T-helper 17 cell (primary cell): ENCODE data around the gene CDK5R2. TPM values are rescaled to one million over a fixed set of nuclear protein-coding genes. Genes with fewer than 3 reads are reported as not detected.

ENCODE experiments used
- ATAC-seq: fragments of 150-1000 bp; cut with Tn5 transposase; 2 replicates; pipeline ENCODE4 v1.10.0; 2021; ENCODE audit warnings: mild to moderate bottlenecking, moderate library complexity
- DNase-seq, 3 donors: peaks; one replicate each; pipeline versions ENCODE4 v3.0.0 to v3.0.0-alpha.2; 2020 to 2021
- H3K9me3 ChIP-seq: one replicate; pipeline ENCODE4 v1.7.0; 2013; ENCODE audit warnings: low read length, mild to moderate bottlenecking; ENCODE audit not compliant: control insufficient read depth, poor library complexity, severe bottlenecking
- H3K27ac Mint-ChIP-seq: one replicate; pipeline ENCODE4 v1.8.0; 2022; ENCODE audit warnings: mild to moderate bottlenecking, moderate library complexity, mixed read lengths
- H3K27me3 Mint-ChIP-seq: one replicate; pipeline ENCODE4 v1.8.0; 2022; ENCODE audit warnings: mixed read lengths
- H3K36me3 Mint-ChIP-seq: one replicate; pipeline ENCODE4 v1.8.0; 2022; ENCODE audit warnings: low read depth, mixed read lengths
- H3K4me1 Mint-ChIP-seq: one replicate; pipeline ENCODE4 v1.8.0; 2022; ENCODE audit warnings: mild to moderate bottlenecking, mixed read lengths
- H3K4me3 Mint-ChIP-seq: one replicate; pipeline ENCODE4 v1.8.0; 2022; ENCODE audit warnings: mild to moderate bottlenecking, moderate library complexity, mixed read lengths
- total RNA-seq, 4 donors: library from RNA in 2 of 4; stranded (reverse) in 2 of 4; gene quantifications; one replicate each; pipeline ENCODE4 v1.2.3 and lab custom pipeline; 2022 to 2026

Gene CDK5R2
- total RNA-seq, 2 donors from 2014 or later, result not detected

DNA sequence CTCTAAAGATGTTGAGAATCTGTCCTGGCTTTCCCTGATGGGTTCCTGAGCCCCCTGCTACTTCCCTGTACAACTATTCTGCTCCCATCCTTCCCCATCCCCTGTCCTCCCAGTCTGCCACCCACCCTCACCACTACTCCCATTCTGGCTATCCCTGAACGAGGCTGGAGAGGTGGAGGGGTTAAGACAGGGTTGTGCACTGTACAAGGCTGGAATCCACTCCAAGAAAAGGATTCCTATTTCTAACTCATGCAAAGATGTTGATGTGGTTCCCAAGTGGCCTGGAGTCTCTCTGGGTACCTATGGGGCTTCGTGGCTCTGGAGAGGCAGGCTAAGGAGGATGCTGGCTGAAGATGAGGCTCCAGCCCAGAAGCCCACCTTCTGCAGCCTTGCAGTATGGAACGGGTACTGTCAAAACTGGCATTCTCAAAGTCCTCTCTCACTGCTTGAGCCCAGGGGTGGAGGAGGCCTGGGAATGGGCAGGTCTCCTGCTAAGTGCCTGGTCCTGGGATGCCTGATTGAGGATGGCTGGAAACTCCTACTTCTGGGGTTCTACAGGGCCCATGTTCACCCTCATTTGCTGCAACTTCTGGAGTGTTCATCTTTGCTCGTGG, 26.8 kb downstream of the CDK5R2 start:
- DNase-seq (no peak), ATAC-seq (no peak)
- Mint-ChIP-seq H3K27me3 (peaks cover 84% of the 10 kb centered on the region), H3K4me1 (peaks cover 23% of the 10 kb centered on the region), H3K36me3 (peaks cover 9% of the 10 kb centered on the region), H3K27ac (no peak overlapping the region), H3K4me3 (peak overlapping the region; percentile 79)
- H3K9me3 ChIP-seq, result no peaks in the 10 kb centered on the region

DNA sequence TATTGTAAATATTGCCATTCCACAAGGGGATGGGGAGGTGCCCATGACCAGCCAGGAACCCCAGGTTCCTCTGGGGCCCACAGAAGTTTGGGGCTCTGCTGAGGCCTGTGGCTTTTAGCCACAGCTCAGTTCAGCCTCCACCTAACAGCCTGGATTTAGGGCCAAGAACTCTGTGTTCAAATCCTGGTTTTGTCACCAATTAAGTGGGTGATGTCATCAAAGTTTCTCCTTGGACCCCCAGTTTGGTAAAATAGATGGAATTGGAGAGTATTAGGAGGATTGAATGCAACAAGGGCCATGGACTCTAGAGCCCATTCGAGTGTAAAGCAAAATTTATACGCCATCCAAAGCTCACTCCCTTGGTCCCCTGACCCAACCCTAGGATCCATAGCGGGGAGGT, 28.7 kb downstream of the CDK5R2 start:
- ATAC-seq (no peak), DNase-seq (no peak)
- peaks cover 13% of the 10 kb centered on the region for H3K4me1 Mint-ChIP-seq
- no peak overlapping the region for H3K4me3 Mint-ChIP-seq
- peaks cover 86% of the 10 kb centered on the region for H3K27me3 Mint-ChIP-seq
- no peak overlapping the region for H3K27ac Mint-ChIP-seq
- no peaks in the 10 kb centered on the region for H3K9me3 ChIP-seq
- peaks cover 8% of the 10 kb centered on the region for H3K36me3 Mint-ChIP-seq

DNA sequence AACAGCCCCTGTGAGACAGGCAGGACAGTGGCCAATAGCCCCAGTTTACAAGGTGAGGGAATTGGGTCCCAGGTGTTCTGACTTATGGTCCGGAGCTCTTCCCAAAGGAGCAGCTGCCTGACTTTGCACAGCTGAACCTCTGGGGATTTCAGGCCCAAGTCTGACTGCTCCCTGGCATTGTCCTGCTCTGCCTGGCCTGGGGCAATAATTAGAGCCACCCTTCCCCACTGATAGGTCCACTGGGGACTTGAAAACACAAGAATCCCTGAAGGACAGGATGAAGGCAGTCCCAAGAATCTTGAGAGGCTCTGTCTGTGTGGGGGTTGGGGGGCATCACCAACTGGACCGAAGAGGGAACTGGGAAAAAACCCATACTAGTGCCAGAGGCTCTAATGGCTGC, 29.2 kb downstream of the CDK5R2 start:
- no peak for ATAC-seq
- peaks cover 82% of the 10 kb centered on the region for H3K27me3 Mint-ChIP-seq
- no peaks in the 10 kb centered on the region for H3K9me3 ChIP-seq
- H3K4me1 Mint-ChIP-seq, result peaks cover 10% of the 10 kb centered on the region
- H3K27ac Mint-ChIP-seq, result no peak overlapping the region
- DNase-seq, result no peak
- H3K36me3 Mint-ChIP-seq, result peaks cover 8% of the 10 kb centered on the region
- no peak overlapping the region for H3K4me3 Mint-ChIP-seq

DNA sequence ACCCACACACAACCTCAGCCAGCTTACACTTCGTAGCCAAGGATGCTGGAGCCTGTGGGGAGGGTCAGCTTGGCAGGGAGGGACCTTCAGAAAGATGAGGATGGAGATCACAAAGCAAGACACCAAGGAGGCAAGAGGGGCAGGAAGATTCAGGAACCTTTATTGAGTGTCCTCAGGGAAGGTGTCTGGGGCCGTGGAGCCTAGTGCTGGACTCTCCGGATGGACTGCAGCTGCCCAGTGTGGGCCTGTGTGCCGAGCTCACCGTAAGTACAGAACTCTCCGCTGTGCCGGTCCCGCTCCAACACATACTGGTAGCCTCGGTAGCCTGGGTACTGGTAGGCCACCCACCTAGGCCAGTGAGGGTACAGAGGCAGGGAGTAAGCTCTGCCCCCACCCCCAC, 30.6 kb downstream of the CDK5R2 start:
- DNase-seq (no peak), ATAC-seq (no peak)
- no peak overlapping the region for H3K4me3 Mint-ChIP-seq
- peaks cover 10% of the 10 kb centered on the region for H3K4me1 Mint-ChIP-seq
- H3K27me3 Mint-ChIP-seq, result peaks cover 89% of the 10 kb centered on the region
- H3K9me3 ChIP-seq, result no peaks in the 10 kb centered on the region
- H3K36me3 Mint-ChIP-seq, result peaks cover 5% of the 10 kb centered on the region
- no peak overlapping the region for H3K27ac Mint-ChIP-seq

DNA sequence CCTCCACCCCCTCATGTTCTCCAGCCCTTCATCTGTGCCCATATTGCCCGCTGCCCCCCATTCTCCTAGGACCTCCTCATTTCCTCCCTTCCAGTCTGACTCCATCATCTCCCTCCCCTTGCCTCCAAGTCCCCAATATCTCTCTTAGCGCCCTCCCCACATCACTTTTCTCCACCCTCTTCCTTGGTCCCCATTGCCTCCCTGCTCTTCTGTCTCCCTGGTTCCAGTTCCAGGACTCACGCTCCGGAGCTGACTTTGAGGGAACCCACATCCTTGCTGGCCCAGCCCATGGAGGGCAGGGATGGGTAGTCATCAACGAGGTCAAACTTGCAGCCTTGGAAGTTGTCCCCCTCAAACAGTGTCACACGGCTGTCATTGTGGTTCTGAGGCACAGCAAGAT, 31.1 kb downstream of the CDK5R2 start:
- Mint-ChIP-seq H3K36me3 (peaks cover 5% of the 10 kb centered on the region), H3K4me3 (no peak overlapping the region), H3K4me1 (peaks cover 9% of the 10 kb centered on the region), H3K27me3 (peaks cover 91% of the 10 kb centered on the region), H3K27ac (no peak overlapping the region)
- ATAC-seq (no peak), DNase-seq (no peak)
- no peaks in the 10 kb centered on the region for H3K9me3 ChIP-seq

DNA sequence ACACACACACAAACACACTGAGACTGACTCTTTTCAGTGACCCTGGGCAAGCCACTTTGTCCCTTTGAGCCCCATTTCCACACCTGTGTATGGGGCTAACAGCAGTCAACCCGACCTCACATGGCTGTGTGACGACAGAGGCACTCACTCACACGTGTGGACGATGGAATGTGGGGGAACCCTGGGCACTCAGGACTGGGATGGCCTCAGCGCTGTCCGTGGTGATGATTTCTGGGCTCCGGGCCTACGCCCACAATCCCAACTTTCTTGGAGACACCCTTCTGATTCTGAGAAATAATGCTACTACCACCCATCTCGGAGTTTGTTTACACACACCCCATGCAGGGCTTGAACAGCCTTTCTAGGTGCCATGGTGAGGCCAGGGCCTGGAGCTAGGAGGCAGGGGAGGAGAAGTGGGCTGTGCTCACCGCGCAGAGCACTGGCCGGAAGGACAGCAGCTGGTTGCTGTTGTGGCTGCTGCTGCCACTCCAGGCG, 32.3 kb downstream of the CDK5R2 start:
- no peaks in the 10 kb centered on the region for H3K9me3 ChIP-seq
- H3K27me3 Mint-ChIP-seq, result peaks cover 88% of the 10 kb centered on the region
- no peak overlapping the region for H3K4me3 Mint-ChIP-seq
- H3K27ac Mint-ChIP-seq, result no peak overlapping the region
- ATAC-seq, result no peak
- H3K36me3 Mint-ChIP-seq, result peaks cover 5% of the 10 kb centered on the region
- no peak for DNase-seq
- peaks cover 10% of the 10 kb centered on the region for H3K4me1 Mint-ChIP-seq

DNA sequence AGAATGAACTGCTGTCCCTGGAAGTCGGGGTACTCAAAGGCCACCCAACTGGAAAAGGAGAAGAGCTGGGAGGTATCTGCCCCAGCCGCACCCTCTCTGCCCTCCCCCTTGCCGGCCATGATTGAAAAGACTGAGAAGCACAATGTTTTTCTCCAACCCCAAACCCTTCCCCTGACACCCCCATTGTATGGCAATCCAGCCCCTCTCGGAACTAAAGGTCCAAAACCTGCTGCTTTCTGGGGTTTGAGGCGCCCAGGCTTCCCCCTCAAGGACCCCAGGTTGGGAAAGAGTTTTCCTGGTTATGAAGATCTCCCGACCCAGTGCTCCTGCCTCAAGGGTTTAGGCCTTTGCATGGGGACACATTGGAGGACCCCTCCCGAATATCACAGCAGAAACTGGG, 32.7 kb downstream of the CDK5R2 start:
- Mint-ChIP-seq H3K27ac (no peak overlapping the region), H3K36me3 (peaks cover 8% of the 10 kb centered on the region)

DNA sequence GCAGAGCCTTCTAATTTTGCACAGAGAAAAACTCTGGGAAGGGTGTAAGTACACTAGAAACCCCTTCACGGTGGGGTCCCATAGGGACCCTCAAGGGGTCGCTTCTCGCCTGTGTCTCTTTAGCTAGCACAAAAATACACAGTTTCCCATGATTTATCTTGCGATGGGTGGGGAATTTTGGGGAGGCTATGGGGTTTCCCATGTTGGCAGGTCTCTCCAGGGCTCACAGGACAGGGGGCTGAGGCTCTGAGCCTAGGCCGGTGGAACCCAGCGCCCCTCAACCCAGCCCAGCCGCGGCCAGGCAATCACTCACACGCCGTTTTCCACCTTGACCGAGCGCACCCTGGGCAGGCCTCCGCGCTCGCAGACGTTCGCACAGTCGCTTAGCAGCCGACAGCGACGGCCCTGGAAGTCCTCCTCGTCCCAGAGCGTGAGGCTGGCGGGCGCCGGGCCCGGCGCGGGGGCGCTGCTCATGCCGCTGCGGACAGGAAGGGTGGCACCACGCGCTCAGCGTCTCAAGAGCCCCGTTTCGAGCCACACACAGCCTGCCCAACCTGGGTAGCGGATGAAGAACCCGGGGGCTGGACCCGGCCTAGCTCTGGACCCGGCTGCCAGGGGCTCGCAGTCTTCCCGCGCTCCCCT, 33.4 kb downstream of the CDK5R2 start:
- Mint-ChIP-seq H3K27ac (no peak overlapping the region), H3K4me1 (peaks cover 12% of the 10 kb centered on the region), H3K27me3 (peaks cover 87% of the 10 kb centered on the region), H3K4me3 (peak overlapping the region; percentile 41), H3K36me3 (peaks cover 7% of the 10 kb centered on the region)
- no peaks in the 10 kb centered on the region for H3K9me3 ChIP-seq
- no peak for DNase-seq
- peak; percentile 2 for ATAC-seq

More for the DNA sequence above, 32.7 kb downstream of the CDK5R2 start:
- Mint-ChIP-seq H3K4me1 (peaks cover 11% of the 10 kb centered on the region), H3K4me3 (no peak overlapping the region), H3K27me3 (peaks cover 87% of the 10 kb centered on the region)
- no peak for DNase-seq
- no peaks in the 10 kb centered on the region for H3K9me3 ChIP-seq
- no peak for ATAC-seq

DNA sequence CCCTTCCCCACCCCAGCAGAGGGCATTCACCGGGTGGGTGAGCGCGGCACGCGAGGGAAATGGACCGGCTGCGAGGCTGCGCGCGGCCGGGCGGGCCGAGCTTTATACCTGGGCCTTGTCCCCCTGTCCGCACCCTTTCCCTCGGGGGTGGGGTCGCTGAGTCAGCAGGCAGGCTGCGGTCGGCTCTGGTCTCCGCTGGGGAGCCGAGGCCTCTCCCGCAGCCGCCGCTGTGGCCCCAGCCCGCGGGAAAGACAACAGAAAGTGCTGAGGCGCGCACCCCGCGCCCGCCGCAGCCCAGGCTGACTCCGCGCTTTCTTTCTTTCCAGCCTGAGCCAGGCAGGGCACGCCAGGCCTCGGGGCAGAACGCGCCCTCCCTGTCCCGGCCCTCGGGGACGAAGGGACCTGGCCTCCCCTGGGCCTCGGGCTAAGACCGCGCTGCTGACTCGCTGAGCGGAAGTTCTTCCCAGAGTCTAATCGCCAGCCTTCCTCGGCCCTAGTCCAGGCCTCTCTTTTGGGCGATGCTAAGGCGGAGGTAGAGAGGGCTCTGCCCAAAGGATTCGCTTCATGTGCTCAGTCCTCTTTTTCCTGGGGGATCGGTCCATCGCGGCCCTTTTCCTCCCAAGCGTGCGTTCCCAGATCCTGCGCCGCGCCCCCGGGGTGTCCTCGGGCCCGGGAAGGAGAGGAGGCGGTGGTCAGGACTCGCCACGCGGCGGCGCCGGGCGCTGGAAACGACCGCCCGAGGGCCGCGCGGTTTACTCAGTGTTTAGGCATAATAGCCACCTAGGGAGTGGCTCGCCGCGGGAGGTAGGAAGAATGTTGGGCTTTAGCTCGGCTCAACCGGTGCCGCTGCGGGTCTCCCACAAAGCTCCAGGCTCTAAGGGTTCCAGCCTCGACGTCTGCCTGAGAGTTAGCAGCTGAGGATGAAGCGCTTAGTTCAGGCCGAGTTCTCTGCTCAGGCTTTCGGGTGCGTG, 34.2 kb downstream of the CDK5R2 start, which contains the start of gene CRYBA2:
Gene CRYBA2, minus strand, starts transcription at position 78 of the 971 bp plus-strand sequence. CDS start 246 bp downstream, outside the sequence.
- peaks cover 14% of the 10 kb centered on the region for H3K4me1 Mint-ChIP-seq
- no peaks in the 10 kb centered on the region for H3K9me3 ChIP-seq
- peaks cover 7% of the 10 kb centered on the region for H3K36me3 Mint-ChIP-seq
- H3K4me3 Mint-ChIP-seq, result peak within 1 kb of the TSS; percentile 58
- ATAC-seq (peak; percentile 28), DNase-seq (no peak)
- H3K27ac Mint-ChIP-seq, result no peak within 1 kb of the TSS
- H3K27me3 Mint-ChIP-seq, result peaks cover 87% of the 10 kb centered on the region

DNA sequence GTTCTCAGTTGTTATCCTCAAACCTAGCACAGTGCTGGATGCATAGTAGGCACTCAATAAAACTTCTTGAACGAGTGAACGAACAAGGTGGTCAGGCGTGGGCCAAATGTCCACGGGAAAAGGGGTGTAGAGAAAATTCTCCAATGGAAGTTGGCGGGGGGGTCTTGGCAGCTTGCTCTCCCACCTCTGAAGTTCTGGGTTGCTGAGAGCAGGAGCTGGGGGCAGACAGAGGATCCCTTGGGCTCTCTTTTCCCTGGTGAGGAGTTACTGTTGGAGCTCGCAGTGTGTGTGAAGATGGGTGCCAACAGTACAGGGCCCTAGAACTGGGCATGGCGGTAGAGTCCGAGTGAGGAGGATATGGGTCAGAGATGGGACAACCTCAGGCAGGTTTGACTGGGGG, 36.1 kb downstream of the CDK5R2 start:
- H3K4me3 Mint-ChIP-seq, result no peak overlapping the region
- peaks cover 83% of the 10 kb centered on the region for H3K27me3 Mint-ChIP-seq
- H3K27ac Mint-ChIP-seq, result no peak overlapping the region
- ATAC-seq (no peak), DNase-seq (no peak)
- peaks cover 18% of the 10 kb centered on the region for H3K4me1 Mint-ChIP-seq
- H3K36me3 Mint-ChIP-seq, result peaks cover 3% of the 10 kb centered on the region
- no peaks in the 10 kb centered on the region for H3K9me3 ChIP-seq

DNA sequence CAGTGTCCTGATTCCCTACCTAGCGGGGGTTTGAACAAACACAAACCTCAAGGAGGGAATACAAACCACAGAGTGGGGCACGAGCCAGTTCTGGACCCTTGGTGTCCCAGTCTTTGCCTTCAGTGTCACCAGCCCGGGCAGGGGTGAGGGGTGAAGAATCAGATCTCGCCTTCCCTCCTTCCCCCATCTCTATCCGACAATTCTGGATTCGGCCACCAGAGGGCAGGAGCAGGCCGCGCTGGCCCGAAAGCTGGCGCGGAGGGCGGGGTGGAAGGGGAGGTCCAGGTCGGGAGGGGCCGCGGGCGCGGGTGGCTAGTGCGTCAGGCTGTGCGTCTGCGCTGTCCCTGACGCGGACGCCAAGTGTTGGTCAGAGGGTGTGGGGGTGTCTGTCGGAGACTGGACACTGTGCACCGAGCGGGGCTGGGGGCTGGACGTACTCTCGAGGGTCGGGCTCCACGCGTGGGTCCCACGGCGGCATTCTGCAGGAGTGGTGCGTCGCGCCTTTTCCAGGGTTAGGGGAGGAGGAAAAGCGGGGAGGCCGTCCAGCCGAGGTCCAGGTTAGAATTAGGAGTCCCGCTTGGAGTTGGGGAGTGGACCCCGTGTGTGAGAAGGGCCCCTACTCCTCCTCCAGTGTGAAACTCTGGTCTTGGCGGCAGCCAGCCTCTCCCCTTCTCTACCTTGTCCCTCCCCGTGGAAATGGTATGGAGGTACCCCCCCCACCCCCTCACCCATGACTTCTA, 36.7 kb downstream of the CDK5R2 start:
- H3K36me3 Mint-ChIP-seq, result peaks cover 3% of the 10 kb centered on the region
- no peak overlapping the region for H3K27ac Mint-ChIP-seq
- peak overlapping the region; percentile 45 for H3K4me3 Mint-ChIP-seq
- peaks cover 82% of the 10 kb centered on the region for H3K27me3 Mint-ChIP-seq
- H3K9me3 ChIP-seq, result no peaks in the 10 kb centered on the region
- ATAC-seq, result peak; percentile 84
- H3K4me1 Mint-ChIP-seq, result peaks cover 18% of the 10 kb centered on the region
- peak; percentile 59 to 83 (median 64) for DNase-seq

DNA sequence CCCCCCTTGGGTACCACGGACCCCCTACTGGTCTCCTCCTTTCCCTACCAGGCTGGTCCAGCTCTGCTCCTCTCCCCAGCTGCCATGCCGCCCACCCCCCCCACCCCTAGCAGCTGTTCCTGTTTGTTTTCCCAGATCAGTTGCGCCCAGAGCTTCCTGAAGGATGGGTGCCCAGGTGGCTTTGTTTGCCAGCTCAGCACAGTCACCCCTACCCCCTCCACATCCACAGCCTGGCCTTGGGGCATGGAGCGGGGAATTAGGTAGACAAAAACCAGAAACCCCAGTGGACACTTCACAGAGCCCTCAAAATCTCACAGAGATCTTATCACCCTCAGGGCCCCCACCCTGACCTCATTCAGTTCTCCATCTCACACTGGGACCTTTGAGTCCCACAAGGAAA, 37.5 kb downstream of the CDK5R2 start:
- Mint-ChIP-seq H3K4me3 (peak overlapping the region; percentile 41), H3K27ac (no peak overlapping the region), H3K4me1 (peaks cover 18% of the 10 kb centered on the region), H3K27me3 (peaks cover 74% of the 10 kb centered on the region), H3K36me3 (peaks cover 3% of the 10 kb centered on the region)
- no peaks in the 10 kb centered on the region for H3K9me3 ChIP-seq
- ATAC-seq, result no peak
- no peak for DNase-seq
